ENCODE measurements around the gene RBM25. TPM values are rescaled to one million over a fixed set of nuclear protein-coding genes. Genes with fewer than 3 reads are reported as not detected.

RBM25 gene
- total and polyA plus RNA-seq, 10 of the 15 experiments (the other 5 are each of a cell fraction or from before 2014, with no cell fraction given): 43.4 to 125 (median 74.1) TPM

DNA sequence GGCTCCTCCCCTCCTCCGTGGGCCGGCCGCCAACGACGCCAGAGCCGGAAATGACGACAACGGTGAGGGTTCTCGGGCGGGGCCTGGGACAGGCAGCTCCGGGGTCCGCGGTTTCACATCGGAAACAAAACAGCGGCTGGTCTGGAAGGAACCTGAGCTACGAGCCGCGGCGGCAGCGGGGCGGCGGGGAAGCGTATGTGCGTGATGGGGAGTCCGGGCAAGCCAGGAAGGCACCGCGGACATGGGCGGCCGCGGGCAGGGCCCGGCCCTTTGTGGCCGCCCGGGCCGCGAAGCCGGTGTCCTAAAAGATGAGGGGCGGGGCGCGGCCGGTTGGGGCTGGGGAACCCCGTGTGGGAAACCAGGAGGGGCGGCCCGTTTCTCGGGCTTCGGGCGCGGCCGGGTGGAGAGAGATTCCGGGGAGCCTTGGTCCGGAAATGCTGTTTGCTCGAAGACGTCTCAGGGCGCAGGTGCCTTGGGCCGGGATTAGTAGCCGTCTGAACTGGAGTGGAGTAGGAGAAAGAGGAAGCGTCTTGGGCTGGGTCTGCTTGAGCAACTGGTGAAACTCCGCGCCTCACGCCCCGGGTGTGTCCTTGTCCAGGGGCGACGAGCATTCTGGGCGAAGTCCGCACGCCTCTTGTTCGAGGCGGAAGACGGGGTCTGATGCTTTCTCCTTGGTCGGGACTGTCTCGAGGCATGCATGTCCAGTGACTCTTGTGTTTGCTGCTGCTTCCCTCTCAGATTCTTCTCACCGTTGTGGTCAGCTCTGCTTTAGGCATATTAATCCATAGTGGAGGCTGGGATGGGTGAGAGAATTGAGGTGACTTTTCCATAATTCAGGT lies 78.3 kb downstream of the RBM25 start, which contains the start of gene PSEN1 (continued):
- TF ChIP-seq, protein P1, sequence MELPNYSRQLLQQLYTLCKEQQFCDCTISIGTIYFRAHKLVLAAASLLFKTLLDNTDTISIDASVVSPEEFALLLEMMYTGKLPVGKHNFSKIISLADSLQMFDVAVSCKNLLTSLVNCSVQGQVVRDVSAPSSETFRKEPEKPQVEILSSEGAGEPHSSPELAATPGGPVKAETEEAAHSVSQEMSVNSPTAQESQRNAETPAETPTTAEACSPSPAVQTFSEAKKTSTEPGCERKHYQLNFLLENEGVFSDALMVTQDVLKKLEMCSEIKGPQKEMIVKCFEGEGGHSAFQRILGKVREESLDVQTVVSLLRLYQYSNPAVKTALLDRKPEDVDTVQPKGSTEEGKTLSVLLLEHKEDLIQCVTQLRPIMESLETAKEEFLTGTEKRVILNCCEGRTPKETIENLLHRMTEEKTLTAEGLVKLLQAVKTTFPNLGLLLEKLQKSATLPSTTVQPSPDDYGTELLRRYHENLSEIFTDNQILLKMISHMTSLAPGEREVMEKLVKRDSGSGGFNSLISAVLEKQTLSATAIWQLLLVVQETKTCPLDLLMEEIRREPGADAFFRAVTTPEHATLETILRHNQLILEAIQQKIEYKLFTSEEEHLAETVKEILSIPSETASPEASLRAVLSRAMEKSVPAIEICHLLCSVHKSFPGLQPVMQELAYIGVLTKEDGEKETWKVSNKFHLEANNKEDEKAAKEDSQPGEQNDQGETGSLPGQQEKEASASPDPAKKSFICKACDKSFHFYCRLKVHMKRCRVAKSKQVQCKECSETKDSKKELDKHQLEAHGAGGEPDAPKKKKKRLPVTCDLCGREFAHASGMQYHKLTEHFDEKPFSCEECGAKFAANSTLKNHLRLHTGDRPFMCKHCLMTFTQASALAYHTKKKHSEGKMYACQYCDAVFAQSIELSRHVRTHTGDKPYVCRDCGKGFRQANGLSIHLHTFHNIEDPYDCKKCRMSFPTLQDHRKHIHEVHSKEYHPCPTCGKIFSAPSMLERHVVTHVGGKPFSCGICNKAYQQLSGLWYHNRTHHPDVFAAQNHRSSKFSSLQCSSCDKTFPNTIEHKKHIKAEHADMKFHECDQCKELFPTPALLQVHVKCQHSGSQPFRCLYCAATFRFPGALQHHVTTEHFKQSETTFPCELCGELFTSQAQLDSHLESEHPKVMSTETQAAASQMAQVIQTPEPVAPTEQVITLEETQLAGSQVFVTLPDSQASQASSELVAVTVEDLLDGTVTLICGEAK (IDR thresholded peaks at IDR 0.05; ENCODE audit: borderline replicate concordance): peak; percentile 82
- peak; percentile 24; the same call in 1 of the 2 replicates for TF ChIP-seq ZNF207 (IDR thresholded peaks at IDR 0.05; ENCODE audit: borderline replicate concordance)
- TF ChIP-seq ETV6 (conservative IDR thresholded peaks at IDR 0.05 in 1 of 2, IDR thresholded peaks at IDR 0.05 in 1 of 2; ENCODE audit: borderline replicate concordance in 1 of 2, low read depth in 1 of 2): peak in 1 of 2 experiments; percentile 43; a peak in 1 of 4 replicates
- TF ChIP-seq SPI1 (IDR thresholded peaks at IDR 0.05; ENCODE audit: borderline replicate concordance, insufficient read depth, low read depth, low read length): peak; percentile 87
- TF ChIP-seq, protein P2, sequence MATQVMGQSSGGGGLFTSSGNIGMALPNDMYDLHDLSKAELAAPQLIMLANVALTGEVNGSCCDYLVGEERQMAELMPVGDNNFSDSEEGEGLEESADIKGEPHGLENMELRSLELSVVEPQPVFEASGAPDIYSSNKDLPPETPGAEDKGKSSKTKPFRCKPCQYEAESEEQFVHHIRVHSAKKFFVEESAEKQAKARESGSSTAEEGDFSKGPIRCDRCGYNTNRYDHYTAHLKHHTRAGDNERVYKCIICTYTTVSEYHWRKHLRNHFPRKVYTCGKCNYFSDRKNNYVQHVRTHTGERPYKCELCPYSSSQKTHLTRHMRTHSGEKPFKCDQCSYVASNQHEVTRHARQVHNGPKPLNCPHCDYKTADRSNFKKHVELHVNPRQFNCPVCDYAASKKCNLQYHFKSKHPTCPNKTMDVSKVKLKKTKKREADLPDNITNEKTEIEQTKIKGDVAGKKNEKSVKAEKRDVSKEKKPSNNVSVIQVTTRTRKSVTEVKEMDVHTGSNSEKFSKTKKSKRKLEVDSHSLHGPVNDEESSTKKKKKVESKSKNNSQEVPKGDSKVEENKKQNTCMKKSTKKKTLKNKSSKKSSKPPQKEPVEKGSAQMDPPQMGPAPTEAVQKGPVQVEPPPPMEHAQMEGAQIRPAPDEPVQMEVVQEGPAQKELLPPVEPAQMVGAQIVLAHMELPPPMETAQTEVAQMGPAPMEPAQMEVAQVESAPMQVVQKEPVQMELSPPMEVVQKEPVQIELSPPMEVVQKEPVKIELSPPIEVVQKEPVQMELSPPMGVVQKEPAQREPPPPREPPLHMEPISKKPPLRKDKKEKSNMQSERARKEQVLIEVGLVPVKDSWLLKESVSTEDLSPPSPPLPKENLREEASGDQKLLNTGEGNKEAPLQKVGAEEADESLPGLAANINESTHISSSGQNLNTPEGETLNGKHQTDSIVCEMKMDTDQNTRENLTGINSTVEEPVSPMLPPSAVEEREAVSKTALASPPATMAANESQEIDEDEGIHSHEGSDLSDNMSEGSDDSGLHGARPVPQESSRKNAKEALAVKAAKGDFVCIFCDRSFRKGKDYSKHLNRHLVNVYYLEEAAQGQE (IDR thresholded peaks at IDR 0.05; ENCODE audit: low read depth, low read length): 0 out of 2 replicates have a peak, but pooled peaks have one; percentile 8
- peak; percentile 42; the same call in 1 of the 2 replicates for TF ChIP-seq ATF7 (IDR thresholded peaks at IDR 0.05; ENCODE audit: low read depth)
- TF ChIP-seq EED (IDR thresholded peaks at IDR 0.05; ENCODE audit: low read depth): peak; percentile 53; the same call in 1 of the 2 replicates
- 0 out of 2 replicates have a peak, but pooled peaks have one; percentile 34 for TF ChIP-seq TCF3 (IDR thresholded peaks at IDR 0.05; ENCODE audit: borderline replicate concordance, insufficient read depth, low read depth, low read length)
- no peak for TF ChIP-seq CBX5 (IDR thresholded peaks at IDR 0.05; ENCODE audit: low read depth)
- peak; percentile 76; the same call in 1 of the 2 replicates for TF ChIP-seq HDGF (IDR thresholded peaks at IDR 0.05)
- 0 out of 2 replicates have a peak, but pooled peaks have one; percentile 64 for TF ChIP-seq STAT1 (conservative IDR thresholded peaks at IDR 0.05)
- TF ChIP-seq DPF2 (IDR thresholded peaks at IDR 0.05): peak; percentile 60; the same call in 1 of the 2 replicates
- 0 out of 4 replicates have a peak, but pooled peaks of 1 of the 2 experiments have one; percentile 31 for TF ChIP-seq EP300 (IDR thresholded peaks at IDR 0.05; ENCODE audit: borderline replicate concordance in 1 of 2, control insufficient read depth in 1 of 2, low read depth in 2 of 2, low read length in 2 of 2)
- no peak for TF ChIP-seq SP1 (IDR thresholded peaks at IDR 0.05; ENCODE audit: low read depth, low read length)
- TF ChIP-seq, protein P3, sequence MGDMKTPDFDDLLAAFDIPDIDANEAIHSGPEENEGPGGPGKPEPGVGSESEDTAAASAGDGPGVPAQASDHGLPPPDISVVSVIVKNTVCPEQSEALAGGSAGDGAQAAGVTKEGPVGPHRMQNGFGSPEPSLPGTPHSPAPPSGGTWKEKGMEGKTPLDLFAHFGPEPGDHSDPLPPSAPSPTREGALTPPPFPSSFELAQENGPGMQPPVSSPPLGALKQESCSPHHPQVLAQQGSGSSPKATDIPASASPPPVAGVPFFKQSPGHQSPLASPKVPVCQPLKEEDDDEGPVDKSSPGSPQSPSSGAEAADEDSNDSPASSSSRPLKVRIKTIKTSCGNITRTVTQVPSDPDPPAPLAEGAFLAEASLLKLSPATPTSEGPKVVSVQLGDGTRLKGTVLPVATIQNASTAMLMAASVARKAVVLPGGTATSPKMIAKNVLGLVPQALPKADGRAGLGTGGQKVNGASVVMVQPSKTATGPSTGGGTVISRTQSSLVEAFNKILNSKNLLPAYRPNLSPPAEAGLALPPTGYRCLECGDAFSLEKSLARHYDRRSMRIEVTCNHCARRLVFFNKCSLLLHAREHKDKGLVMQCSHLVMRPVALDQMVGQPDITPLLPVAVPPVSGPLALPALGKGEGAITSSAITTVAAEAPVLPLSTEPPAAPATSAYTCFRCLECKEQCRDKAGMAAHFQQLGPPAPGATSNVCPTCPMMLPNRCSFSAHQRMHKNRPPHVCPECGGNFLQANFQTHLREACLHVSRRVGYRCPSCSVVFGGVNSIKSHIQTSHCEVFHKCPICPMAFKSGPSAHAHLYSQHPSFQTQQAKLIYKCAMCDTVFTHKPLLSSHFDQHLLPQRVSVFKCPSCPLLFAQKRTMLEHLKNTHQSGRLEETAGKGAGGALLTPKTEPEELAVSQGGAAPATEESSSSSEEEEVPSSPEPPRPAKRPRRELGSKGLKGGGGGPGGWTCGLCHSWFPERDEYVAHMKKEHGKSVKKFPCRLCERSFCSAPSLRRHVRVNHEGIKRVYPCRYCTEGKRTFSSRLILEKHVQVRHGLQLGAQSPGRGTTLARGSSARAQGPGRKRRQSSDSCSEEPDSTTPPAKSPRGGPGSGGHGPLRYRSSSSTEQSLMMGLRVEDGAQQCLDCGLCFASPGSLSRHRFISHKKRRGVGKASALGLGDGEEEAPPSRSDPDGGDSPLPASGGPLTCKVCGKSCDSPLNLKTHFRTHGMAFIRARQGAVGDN (IDR thresholded peaks at IDR 0.05): peak; percentile 64; the same call in 1 of the 2 replicates
